Tongue (tissue), 2 donors: ENCODE data around the gene RHOG. TPM values are rescaled to one million over a fixed set of nuclear protein-coding genes. Genes with fewer than 3 reads are reported as not detected.

Experiments
- small RNA-seq: library from RNA; depleted of rRNA; stranded (forward); fragments of <200 nt; gene quantifications from one replicate; pipeline ENCODE3, GENCODE V24; 2014; ENCODE audit warnings: low replicate concordance
- total RNA-seq: library from RNA; depleted of rRNA; stranded (reverse); fragments of >200 nt; gene quantifications from one replicate; pipeline ENCODE4 v1.2.3, GENCODE V29; 2014

The RHOG gene
- total RNA-seq, 1 donor from 2014 or later: 17.2 TPM

Small RNA genes within 50 kb of the gene (small RNA-seq; reads per million reads assigned to genes)
- gene RNU7-50P: not detected

Other genes with a start within 250 kb of the RHOG start
- gene ART5, start 199.0 kb downstream of the RHOG start, total RNA-seq: 3.6 TPM
- 4.2 TPM for gene ART1, start 195.8 kb downstream of the RHOG start, total RNA-seq
- gene CHRNA10, start 169.6 kb downstream of the RHOG start, total RNA-seq: not detected
- 138 TPM for gene NUP98, start 43.4 kb downstream of the RHOG start, total RNA-seq
- gene PGAP2, start 32.4 kb downstream of the RHOG start, total RNA-seq: 12.6 TPM
- gene STIM1, start 14.7 kb upstream of the RHOG start, total RNA-seq: 71.0 TPM